Right forelimb (tissue), 1 donor: Measurements from ENCODE around the gene RORB.
"Not testable (repeated sequence)": the region's sequence is repeated elsewhere in the genome, so short reads cannot be mapped to it uniquely, and the experiment has no call there.

Source experiments
- DNase-seq: peaks from one replicate; pipeline ENCODE4 v3.0.0-alpha.2; 2018

The RORB gene

GRCh38 chr9:74517188-74517587 lies 20.1 kb downstream of the RORB start:
- no peak for DNase-seq

DNA sequence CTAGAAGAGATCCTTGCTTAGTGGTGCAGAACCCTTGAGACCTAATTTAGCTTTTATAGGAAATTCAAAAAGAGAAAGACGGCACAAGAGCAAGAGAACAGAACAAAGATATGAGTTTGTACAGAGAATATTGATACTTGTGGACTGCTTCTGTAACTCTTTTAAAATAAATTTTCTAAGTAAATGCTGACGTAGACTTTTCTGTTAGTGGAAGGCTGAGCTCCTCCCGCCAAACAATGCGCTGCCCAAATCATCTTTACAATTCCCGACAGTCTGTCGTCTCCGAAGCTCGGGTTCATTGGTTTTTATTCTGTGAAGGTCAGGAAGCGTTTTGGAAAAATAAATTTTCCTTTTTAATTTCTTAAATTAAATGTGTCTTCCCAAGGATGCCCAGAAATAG lies 22.3 kb downstream of the RORB start:
- no peak for DNase-seq

GRCh38 chr9:74521009-74521408 lies 23.9 kb downstream of the RORB start:
- no peak for DNase-seq

DNA sequence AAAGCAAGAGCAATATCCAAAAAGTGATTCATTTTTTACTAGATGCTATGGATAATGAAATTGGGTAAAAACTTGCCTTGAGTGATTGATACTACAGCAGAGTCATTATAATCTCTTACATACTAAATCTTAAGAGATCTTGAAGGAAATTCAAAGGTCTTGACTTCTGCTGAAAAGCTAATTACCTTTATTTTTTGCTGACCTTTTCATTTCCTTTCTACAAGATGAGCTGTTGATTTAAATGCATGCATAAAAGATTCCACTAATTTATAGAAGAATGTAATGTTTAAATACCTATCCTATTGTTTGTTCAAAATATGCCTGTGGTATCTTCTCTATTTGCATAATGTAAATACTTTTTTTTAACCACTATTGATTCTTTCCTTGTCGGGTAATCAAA lies 27.2 kb downstream of the RORB start:
- DNase-seq, result no peak

DNA sequence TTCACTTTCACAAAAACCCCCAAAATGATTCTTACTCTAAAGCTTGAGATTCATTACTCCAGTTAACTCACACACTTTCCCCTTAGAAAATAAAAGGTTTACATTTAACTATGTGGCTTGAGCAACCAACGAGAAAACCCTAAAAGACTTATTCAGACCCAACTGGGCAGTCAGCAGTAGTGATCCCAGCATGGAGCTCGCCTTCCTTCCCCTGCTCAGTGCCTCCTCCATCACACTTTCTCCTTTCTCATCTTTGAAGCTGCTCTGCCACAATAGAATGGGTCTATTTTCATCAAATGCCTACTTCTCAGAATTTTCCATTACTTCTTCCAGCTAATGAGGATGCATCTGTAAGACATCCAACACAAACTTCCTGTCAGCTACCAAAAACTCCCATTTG lies 29.1 kb downstream of the RORB start:
- no peak for DNase-seq

GRCh38 chr9:74527718-74528117 lies 30.6 kb downstream of the RORB start:
- no peak for DNase-seq

DNA sequence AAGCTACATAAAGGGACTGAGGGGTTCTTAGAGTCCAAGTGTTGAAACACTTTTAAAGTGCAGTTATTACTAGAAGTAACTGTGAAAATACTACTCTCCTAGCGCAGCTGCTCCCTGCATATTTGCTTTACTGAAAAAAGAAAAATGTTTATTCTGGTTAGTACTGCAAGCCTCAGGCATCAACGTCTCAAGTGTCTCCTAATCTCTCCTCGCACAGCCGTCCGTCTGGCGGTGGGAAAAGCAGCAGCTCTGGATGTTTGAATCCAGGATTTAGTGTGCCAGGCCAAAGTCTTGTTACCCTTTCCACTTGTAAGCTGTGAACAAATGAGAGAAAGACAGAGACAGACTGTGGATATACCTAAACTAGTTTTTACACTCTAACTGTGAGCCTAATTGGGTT lies 31.1 kb downstream of the RORB start:
- DNase-seq, result no peak

GRCh38 chr9:74530458-74530857 lies 33.3 kb downstream of the RORB start:
- DNase-seq, result not testable (repeated sequence)

DNA sequence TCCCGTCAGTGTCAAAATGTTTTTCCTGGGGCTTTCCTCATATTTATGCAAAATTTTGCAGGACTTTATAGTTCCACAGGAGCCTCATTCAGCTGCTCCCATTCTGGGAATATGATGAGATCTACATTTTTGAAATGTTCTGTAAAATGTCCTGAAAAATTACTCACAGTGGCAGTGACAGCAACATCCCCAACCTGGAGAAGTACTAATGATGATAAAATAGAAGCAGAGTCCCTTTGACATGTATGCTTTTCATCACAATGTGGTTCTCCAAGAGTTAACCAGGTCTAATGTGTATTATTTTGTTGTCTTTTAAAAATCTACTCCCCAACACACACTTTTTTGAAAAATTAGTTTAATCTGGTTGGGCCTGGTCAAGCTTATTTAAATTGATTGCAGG lies 36.1 kb downstream of the RORB start:
- no peak for DNase-seq

- no peak for DNase-seq
These were observed 37.7 kb downstream of the RORB start for GRCh38 chr9:74534841-74535240.

- DNase-seq, result no peak
These were observed 46.0 kb downstream of the RORB start for GRCh38 chr9:74543145-74543544.

DNA sequence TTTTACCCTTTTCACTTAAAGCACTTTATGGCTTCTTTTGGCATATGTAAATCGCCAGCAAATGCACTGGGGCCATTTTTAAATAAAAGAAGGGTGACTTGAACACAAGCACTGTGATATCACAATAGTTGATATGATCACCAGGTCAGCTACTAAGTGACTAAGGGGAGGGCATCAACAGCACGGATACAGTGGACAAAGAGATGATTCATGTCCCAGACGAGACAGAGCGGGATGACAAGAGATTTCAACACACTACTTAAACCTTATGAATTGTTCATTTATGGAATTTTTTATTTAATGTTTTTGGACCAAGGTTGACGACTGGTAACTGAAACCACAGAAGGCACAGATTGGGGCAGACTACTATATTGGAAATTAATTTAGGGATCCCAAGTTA lies 54.1 kb downstream of the RORB start:
- DNase-seq, result no peak

GRCh38 chr9:74554751-74555419 lies 57.8 kb downstream of the RORB start:
- DNase-seq, result no peak

GRCh38 chr9:74555565-74555964 lies 58.4 kb downstream of the RORB start:
- no peak for DNase-seq

- DNase-seq, result no peak
These were observed 59.5 kb downstream of the RORB start for GRCh38 chr9:74556685-74557084.

DNA sequence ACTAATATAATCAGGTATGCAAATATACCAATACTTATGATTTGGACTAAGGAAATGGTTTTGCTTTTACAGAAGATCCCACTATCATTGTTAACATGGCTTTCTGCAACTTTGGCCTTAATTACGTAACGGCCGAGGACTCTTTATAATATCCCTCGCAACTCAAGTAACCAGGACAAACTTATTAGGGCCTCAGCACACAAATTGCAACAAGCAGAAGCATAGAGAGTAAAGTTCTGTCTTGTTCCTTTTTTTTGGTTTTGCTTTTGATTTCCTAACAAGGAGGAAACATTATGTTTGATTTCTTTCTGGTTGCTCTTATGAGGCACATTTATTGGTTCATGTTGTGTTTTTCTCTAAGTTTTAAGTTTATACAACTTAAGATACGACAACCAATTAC lies 60.4 kb downstream of the RORB start:
- DNase-seq, result no peak

DNA sequence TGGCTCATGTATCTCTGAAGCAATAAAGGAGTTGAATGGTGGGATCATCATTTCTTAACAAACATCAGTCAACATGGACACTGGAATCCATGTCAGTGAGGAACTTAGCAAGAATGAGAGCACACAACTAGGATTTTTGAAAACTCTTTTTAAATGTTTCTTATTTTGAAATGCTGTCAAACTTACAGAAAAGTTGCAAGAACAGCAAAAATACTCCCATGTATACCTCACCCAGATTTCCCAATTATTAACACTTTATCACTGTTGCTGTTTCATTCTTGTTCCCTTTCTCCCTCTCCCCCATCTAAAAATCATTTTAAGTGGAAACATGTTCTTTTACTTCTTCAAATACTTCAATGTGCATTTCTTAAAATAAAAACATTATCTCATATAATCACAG lies 65.5 kb downstream of the RORB start:
- no peak for DNase-seq

DNA sequence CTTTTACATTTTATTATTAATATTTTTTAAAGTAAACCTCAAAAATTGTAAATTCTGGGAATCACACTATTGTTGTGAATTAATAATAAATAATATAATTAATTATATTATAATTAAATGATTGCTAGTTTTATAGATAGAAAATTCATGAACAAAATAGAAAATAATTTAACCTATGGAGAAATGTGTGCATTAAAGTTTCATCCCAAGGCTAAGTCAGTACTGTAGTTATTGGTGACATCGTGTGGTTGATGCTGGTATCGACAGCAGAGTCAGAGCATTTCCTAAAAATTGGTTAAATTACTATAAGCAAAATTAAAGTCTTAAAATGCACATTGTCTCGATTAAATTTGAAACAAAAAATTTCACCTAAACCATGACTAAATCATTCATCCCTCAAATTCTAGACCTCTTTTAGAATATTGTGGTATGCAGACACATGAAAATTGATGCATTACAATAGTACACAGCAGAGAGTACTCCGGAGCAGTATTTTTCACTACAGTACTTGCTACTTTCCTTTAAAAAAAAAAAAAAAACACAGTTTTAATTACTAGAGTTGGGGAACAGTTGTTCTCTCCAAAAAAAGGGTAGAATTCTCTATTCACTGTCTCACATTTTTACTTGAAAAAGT lies 73.9 kb downstream of the RORB start:
- DNase-seq, result no peak

GRCh38 chr9:74573640-74574191 lies 76.6 kb downstream of the RORB start:
- DNase-seq, result no peak

- DNase-seq, result no peak
These were observed 79.0 kb downstream of the RORB start for GRCh38 chr9:74576176-74576575.

DNA sequence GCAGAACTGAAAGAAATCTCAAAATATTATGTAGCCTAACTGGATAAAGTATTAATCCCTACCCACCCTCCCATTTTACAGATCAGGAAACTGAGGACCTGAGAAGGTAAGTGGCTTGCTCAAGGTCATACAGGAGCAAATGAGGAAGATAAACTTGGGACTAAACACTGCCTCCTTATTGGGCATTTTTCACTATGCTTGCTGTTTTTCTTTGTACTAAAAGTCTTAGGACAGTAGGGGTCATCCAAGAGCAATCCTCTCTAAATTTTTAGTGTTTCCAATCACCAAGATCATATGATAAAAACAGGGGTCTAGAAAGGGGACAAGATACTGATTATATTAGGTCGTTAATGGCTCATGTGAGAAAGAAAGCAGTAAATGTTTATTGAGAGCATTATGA lies 80.8 kb downstream of the RORB start:
- no peak for DNase-seq

- DNase-seq, result no peak
These were observed 92.4 kb downstream of the RORB start for GRCh38 chr9:74589576-74589975.

DNA sequence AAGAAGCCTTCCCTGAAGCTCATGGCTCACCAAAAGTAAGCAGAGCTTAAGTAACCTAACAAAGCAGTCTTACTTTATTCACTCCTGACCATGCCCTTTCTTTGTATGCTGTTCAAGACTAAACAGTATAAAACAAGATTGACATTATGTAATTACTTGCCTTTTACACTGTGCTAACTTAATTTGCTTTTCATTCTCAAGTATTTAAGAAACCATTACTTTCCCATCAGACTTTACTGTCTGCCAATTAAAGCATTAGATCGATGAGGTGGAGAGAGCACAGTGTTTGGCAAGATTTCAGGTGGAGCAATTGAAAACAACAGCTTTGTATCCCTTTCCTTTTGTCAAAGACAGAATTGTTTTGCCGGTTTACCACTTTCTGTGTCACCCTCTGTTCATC lies 98.2 kb downstream of the RORB start:
- DNase-seq, result no peak

- no peak for DNase-seq
These were observed 101.7 kb downstream of the RORB start for GRCh38 chr9:74598874-74599273.
